Astrocyte (in vitro differentiated cells and primary cell): ENCODE data around the gene DAPK3. TPM values are rescaled to one million over a fixed set of nuclear protein-coding genes. Genes with fewer than 3 reads are reported as not detected.
A peak's percentile ranks its signal among the peaks of the same experiment; 100 is the strongest.

Experiments
- DNase-seq: peaks from one replicate; pipeline ENCODE4 v3.0.0-alpha.2; 2010; ENCODE audit warnings: low read depth
- FAIRE-seq: peaks from 2 replicates; lab custom pipeline; 2011; peaks lifted over from hg19 to GRCh38; lab: Jason Lieb, UNC
- H2AFZ ChIP-seq: 2 replicates; pipeline ENCODE4 v1.6.0; 2012; ENCODE audit warnings: low read depth, low read length, inconsistent platforms
- H3K27ac ChIP-seq: 2 replicates; pipeline ENCODE4 v1.5.1; 2011; ENCODE audit warnings: low read depth, low read length, inconsistent platforms
- H3K27me3 ChIP-seq: 2 replicates; pipeline ENCODE4 v1.6.0; 2011; ENCODE audit warnings: low read length, inconsistent platforms; ENCODE audit not compliant: insufficient read depth
- H3K36me3 ChIP-seq: 2 replicates; pipeline ENCODE4 v1.5.1; 2011; ENCODE audit warnings: low read length, inconsistent platforms; ENCODE audit not compliant: insufficient read depth
- H3K4me1 ChIP-seq: 2 replicates; pipeline ENCODE4 v1.5.1; 2011; ENCODE audit warnings: low read length, inconsistent platforms; ENCODE audit not compliant: insufficient read depth
- H3K4me2 ChIP-seq: 2 replicates; pipeline ENCODE4 v1.6.0; 2012; ENCODE audit warnings: low read length, inconsistent platforms
- H3K4me3 ChIP-seq: 2 replicates; pipeline ENCODE4 v1.5.1; 2011; ENCODE audit warnings: low read depth, mild to moderate bottlenecking, low read length, inconsistent platforms; ENCODE audit not compliant: insufficient read depth
- H3K79me2 ChIP-seq: 2 replicates; pipeline ENCODE4 v1.6.0; 2012; ENCODE audit warnings: mild to moderate bottlenecking, low read length, inconsistent platforms; ENCODE audit not compliant: insufficient read depth
- H3K9ac ChIP-seq: 2 replicates; pipeline ENCODE4 v1.6.0; 2012; ENCODE audit warnings: mild to moderate bottlenecking, low read length, inconsistent platforms
- H3K9me3 ChIP-seq: 2 replicates; pipeline ENCODE4 v1.5.1; 2012; ENCODE audit warnings: low read depth, mild to moderate bottlenecking, low read length, inconsistent platforms; ENCODE audit not compliant: insufficient read depth
- H4K20me1 ChIP-seq: 2 replicates; pipeline ENCODE4 v1.6.0; 2012; ENCODE audit warnings: low read length, inconsistent platforms; ENCODE audit not compliant: insufficient read depth
- H3K27ac Mint-ChIP-seq: one replicate; pipeline ENCODE4 v1.8.0; 2021; ENCODE audit warnings: mild to moderate bottlenecking, mixed read lengths; ENCODE audit not compliant: unreplicated experiment
- H3K27me3 Mint-ChIP-seq: one replicate; pipeline ENCODE4 v1.8.0; 2021; ENCODE audit warnings: low read depth, mixed read lengths; ENCODE audit not compliant: unreplicated experiment
- H3K36me3 Mint-ChIP-seq: one replicate; pipeline ENCODE4 v1.8.0; 2021; ENCODE audit warnings: low read depth, mixed read lengths; ENCODE audit not compliant: unreplicated experiment
- H3K4me1 Mint-ChIP-seq: one replicate; pipeline ENCODE4 v1.8.0; 2021; ENCODE audit warnings: low read depth, mixed read lengths; ENCODE audit not compliant: unreplicated experiment
- H3K4me3 Mint-ChIP-seq: one replicate; pipeline ENCODE4 v1.8.0; 2021; ENCODE audit warnings: mild to moderate bottlenecking, moderate library complexity, mixed read lengths; ENCODE audit not compliant: unreplicated experiment
- H3K9me3 Mint-ChIP-seq: one replicate; pipeline ENCODE4 v1.8.0; 2021; ENCODE audit warnings: mild to moderate bottlenecking, mixed read lengths; ENCODE audit not compliant: unreplicated experiment
- CTCF ChIP-seq: IDR thresholded peaks from 2 replicates; pipeline ENCODE4 v1.5.1; 2011; ENCODE audit warnings: low read depth, mild to moderate bottlenecking, inconsistent platforms, low read length, moderate library complexity; ENCODE audit not compliant: insufficient read depth
- EZH2 ChIP-seq: IDR thresholded peaks from 2 replicates; pipeline ENCODE4 v1.6.1; 2012; ENCODE audit warnings: mild to moderate bottlenecking, low read length, inconsistent platforms; ENCODE audit not compliant: insufficient read depth
- total RNA-seq: library from RNA; stranded (reverse); gene quantifications from 2 replicates; pipeline ENCODE4 v1.2.1, GENCODE V29; 2021

Gene DAPK3
- total RNA-seq, 1 donor from 2014 or later, result 264 TPM

- H3K27ac ChIP-seq, result no peak overlapping the region
- no peaks in the 10 kb centered on the region for H3K9me3 ChIP-seq
- DNase-seq (no peak), FAIRE-seq (no peak)
- no peak overlapping the region for H3K4me3 ChIP-seq
- peaks cover 82% of the 10 kb centered on the region for H3K36me3 ChIP-seq
- H3K4me2 ChIP-seq, result peak overlapping the region; percentile 98
- no peaks in the 10 kb centered on the region for H3K27me3 Mint-ChIP-seq
- H4K20me1 ChIP-seq, result peaks cover 99% of the 10 kb centered on the region
- no peak overlapping the region for H3K9ac ChIP-seq
- H3K36me3 Mint-ChIP-seq, result peaks cover 36% of the 10 kb centered on the region
- H3K27me3 ChIP-seq, result no peaks in the 10 kb centered on the region
- peaks cover 43% of the 10 kb centered on the region for H3K4me1 ChIP-seq
- peaks cover 98% of the 10 kb centered on the region for H3K79me2 ChIP-seq
- H3K4me3 Mint-ChIP-seq, result peak overlapping the region; percentile 46
- peaks cover 2% of the 10 kb centered on the region for H3K9me3 Mint-ChIP-seq
- no peak overlapping the region for H2AFZ ChIP-seq
- no peak for TF ChIP-seq EZH2
- no peak for TF ChIP-seq CTCF
- H3K27ac Mint-ChIP-seq, result peak overlapping the region; percentile 77
- H3K4me1 Mint-ChIP-seq, result peaks cover 48% of the 10 kb centered on the region
Observed at GRCh38 chr19:3979674-3980352, 8.9 kb upstream of the DAPK3 start.

DNA sequence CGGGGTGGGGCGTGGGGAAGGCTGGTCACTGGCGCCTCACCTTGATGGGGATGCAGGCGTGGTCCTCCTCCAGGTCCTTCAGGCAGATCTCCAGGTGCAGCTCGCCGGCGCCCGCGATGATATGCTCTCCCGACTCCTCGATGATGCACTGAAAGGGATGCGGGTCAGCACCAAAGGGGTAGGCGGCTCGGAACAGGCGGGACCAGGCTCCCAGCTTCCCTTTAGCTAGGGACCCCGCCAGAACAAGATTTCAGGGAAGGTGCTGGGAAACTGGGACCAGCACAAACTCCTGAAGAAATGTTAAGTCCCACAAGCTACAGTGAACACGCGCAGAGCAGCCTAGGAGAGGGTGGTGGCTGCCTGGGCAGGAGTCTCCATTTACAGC, 8.4 kb upstream of the DAPK3 start:
- H3K4me1 ChIP-seq, result peaks cover 43% of the 10 kb centered on the region
- no peak overlapping the region for H2AFZ ChIP-seq
- peaks cover 82% of the 10 kb centered on the region for H3K36me3 ChIP-seq
- Mint-ChIP-seq H3K27me3 (no peaks in the 10 kb centered on the region), H3K4me3 (peak overlapping the region; percentile 46), H3K27ac (peak overlapping the region; percentile 77), H3K4me1 (peaks cover 48% of the 10 kb centered on the region), H3K36me3 (peaks cover 30% of the 10 kb centered on the region), H3K9me3 (no peaks in the 10 kb centered on the region)
- DNase-seq (no peak), FAIRE-seq (no peak)
- H3K9ac ChIP-seq, result no peak overlapping the region
- no peak overlapping the region for H3K27ac ChIP-seq
- no peaks in the 10 kb centered on the region for H3K27me3 ChIP-seq
- H3K9me3 ChIP-seq, result no peaks in the 10 kb centered on the region
- H4K20me1 ChIP-seq, result peaks cover 94% of the 10 kb centered on the region
- H3K4me2 ChIP-seq, result no peak overlapping the region
- peaks cover 92% of the 10 kb centered on the region for H3K79me2 ChIP-seq
- TF ChIP-seq CTCF (no peak), EZH2 (no peak)
- H3K4me3 ChIP-seq, result no peak overlapping the region

GRCh38 chr19:3978145-3978544, 7.2 kb upstream of the DAPK3 start:
- no peaks in the 10 kb centered on the region for H3K9me3 ChIP-seq
- no peaks in the 10 kb centered on the region for H3K9me3 Mint-ChIP-seq
- DNase-seq (no peak), FAIRE-seq (no peak)
- peaks cover 73% of the 10 kb centered on the region for H3K36me3 ChIP-seq
- H3K27ac ChIP-seq, result no peak overlapping the region
- H3K4me1 Mint-ChIP-seq, result peaks cover 43% of the 10 kb centered on the region
- H3K4me3 ChIP-seq, result no peak overlapping the region
- H3K9ac ChIP-seq, result no peak overlapping the region
- no peak overlapping the region for H2AFZ ChIP-seq
- peaks cover 32% of the 10 kb centered on the region for H3K4me1 ChIP-seq
- no peaks in the 10 kb centered on the region for H3K27me3 ChIP-seq
- H3K27me3 Mint-ChIP-seq, result no peaks in the 10 kb centered on the region
- H3K27ac Mint-ChIP-seq, result peak overlapping the region; percentile 77
- no peak overlapping the region for H3K4me2 ChIP-seq
- H4K20me1 ChIP-seq, result peaks cover 82% of the 10 kb centered on the region
- no peak for TF ChIP-seq CTCF
- TF ChIP-seq EZH2, result no peak
- H3K4me3 Mint-ChIP-seq, result no peak overlapping the region
- H3K79me2 ChIP-seq, result peaks cover 81% of the 10 kb centered on the region
- H3K36me3 Mint-ChIP-seq, result peaks cover 19% of the 10 kb centered on the region
